ENCODE data around the gene MAGEA4.

DNA sequence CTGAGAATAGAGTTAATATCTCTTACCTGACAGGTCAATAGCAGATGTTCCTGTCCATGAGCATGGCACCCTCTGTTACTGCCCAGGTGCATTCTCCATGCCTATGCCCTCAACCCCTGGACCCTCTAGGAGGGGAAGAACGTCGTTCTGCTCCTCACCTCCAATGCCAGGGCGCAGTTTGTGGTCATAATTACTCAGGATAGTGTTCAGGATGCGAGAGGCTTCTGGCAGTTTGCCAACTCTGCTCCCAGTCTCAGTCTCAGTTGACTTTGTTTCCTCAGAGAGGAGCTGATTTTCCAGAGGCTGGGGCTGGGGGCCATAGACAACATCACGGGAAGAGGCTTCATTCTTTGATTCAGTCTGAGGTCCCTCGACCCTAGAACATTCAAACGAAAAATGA lies 57.3 kb downstream of the MAGEA4 start:
- TF ChIP-seq POLR2A (IDR thresholded peaks at IDR 0.05) (no peak), POLR2AphosphoS5 (IDR thresholded peaks at IDR 0.05) (no peak)
- TF ChIP-seq, protein P1, sequence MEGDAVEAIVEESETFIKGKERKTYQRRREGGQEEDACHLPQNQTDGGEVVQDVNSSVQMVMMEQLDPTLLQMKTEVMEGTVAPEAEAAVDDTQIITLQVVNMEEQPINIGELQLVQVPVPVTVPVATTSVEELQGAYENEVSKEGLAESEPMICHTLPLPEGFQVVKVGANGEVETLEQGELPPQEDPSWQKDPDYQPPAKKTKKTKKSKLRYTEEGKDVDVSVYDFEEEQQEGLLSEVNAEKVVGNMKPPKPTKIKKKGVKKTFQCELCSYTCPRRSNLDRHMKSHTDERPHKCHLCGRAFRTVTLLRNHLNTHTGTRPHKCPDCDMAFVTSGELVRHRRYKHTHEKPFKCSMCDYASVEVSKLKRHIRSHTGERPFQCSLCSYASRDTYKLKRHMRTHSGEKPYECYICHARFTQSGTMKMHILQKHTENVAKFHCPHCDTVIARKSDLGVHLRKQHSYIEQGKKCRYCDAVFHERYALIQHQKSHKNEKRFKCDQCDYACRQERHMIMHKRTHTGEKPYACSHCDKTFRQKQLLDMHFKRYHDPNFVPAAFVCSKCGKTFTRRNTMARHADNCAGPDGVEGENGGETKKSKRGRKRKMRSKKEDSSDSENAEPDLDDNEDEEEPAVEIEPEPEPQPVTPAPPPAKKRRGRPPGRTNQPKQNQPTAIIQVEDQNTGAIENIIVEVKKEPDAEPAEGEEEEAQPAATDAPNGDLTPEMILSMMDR (IDR thresholded peaks at IDR 0.05 in 8 of 11, conservative IDR thresholded peaks at IDR 0.05 in 3 of 11) = no peak
